ENCODE results near the gene CERS1. TPM values are rescaled to one million over a fixed set of nuclear protein-coding genes. Genes with fewer than 3 reads are reported as not detected.

The CERS1 gene
- total and polyA plus RNA-seq, 3 experiments from 2014 or later = not detected

- ChIA-PET POLR2A (no interaction called here), CTCF (interaction anchor here (0.8 to 2.6 kb wide), 6 partner anchors 12 to 394 kb away, joined by 3 to 10 read pairs (median 3); partner anchors contain the start of gene REX1BD)
- H3K36me3 ChIP-seq (ENCODE audit: insufficient read depth, low read length) = peaks cover 24% of the 10 kb centered on the region
- no peak for DNase-seq
- peaks cover 68% of the 10 kb centered on the region for H3K4me1 ChIP-seq (ENCODE audit: insufficient read depth, low read length)
- H3K27ac ChIP-seq (ENCODE audit: low read depth, low read length) = no peak overlapping the region
- no peaks in the 10 kb centered on the region for H3K9me3 ChIP-seq (ENCODE audit: low read length)
- Mint-ChIP-seq H3K4me3 (peak overlapping the region in 5 of 7 donors; percentile 47 to 82 (median 52)), H3K36me3 (peaks cover 0 to 44% (median 8%) of the 10 kb centered on the region in 3 donors), H3K9me3 (no peaks in the 10 kb centered on the region), H3K27ac (peak overlapping the region in 5 of 8 donors; percentile 47 to 81 (median 57)), H3K27me3 (peaks cover 0 to 3% of the 10 kb centered on the region in 2 donors), H3K4me1 (peaks cover 75 to 94% (median 93%) of the 10 kb centered on the region in 3 donors)
- no peaks in the 10 kb centered on the region for H3K27me3 ChIP-seq (ENCODE audit: insufficient read depth, low read length, poor library complexity, severe bottlenecking)
- no peak overlapping the region for H3K4me3 ChIP-seq (ENCODE audit: low read length)
Measured at GRCh38 chr19:18844806-18845329, 51.1 kb downstream of the CERS1 start.

- no peak for DNase-seq
- no peaks in the 10 kb centered on the region for H3K27me3 ChIP-seq (ENCODE audit: insufficient read depth, low read length, poor library complexity, severe bottlenecking)
- Mint-ChIP-seq H3K9me3 (no peaks in the 10 kb centered on the region), H3K36me3 (peaks cover 0 to 41% (median 6%) of the 10 kb centered on the region in 3 donors), H3K4me3 (peak overlapping the region; percentile 57 to 87 (median 78)), H3K4me1 (peaks cover 75 to 94% (median 93%) of the 10 kb centered on the region in 3 donors), H3K27ac (peak overlapping the region; percentile 59 to 87 (median 79)), H3K27me3 (peaks cover 0 to 3% of the 10 kb centered on the region in 2 donors)
- H3K4me1 ChIP-seq (ENCODE audit: insufficient read depth, low read length) = peaks cover 77% of the 10 kb centered on the region
- ChIA-PET CTCF (interaction anchor here (0.8 to 2.6 kb wide), 4 partner anchors 20 to 393 kb away, joined by 3 to 10 read pairs (median 6); partner anchors contain the start of gene REX1BD), POLR2A (interaction anchor here (0.6 to 1.4 kb wide), 5 partner anchors 12 to 286 kb away, joined by 3 to 7 read pairs (median 3); partner anchors contain the start of genes KXD1, REX1BD and UPF1)
- no peak overlapping the region for H3K4me3 ChIP-seq (ENCODE audit: low read length)
- H3K36me3 ChIP-seq (ENCODE audit: insufficient read depth, low read length) = peaks cover 19% of the 10 kb centered on the region
- no peak overlapping the region for H3K27ac ChIP-seq (ENCODE audit: low read depth, low read length)
- no peaks in the 10 kb centered on the region for H3K9me3 ChIP-seq (ENCODE audit: low read length)
Measured at GRCh38 chr19:18843960-18844359, 52.0 kb downstream of the CERS1 start.

- Histone ChIP-seq H3K4me1 (ENCODE audit: insufficient read depth, low read length) (peaks cover 87% of the 10 kb centered on the region), H3K27ac (ENCODE audit: low read depth, low read length) (no peak overlapping the region), H3K36me3 (ENCODE audit: insufficient read depth, low read length) (peaks cover 11% of the 10 kb centered on the region), H3K9me3 (ENCODE audit: low read length) (no peaks in the 10 kb centered on the region), H3K4me3 (ENCODE audit: low read length) (no peak overlapping the region), H3K27me3 (ENCODE audit: insufficient read depth, low read length, poor library complexity, severe bottlenecking) (no peaks in the 10 kb centered on the region)
- no peaks in the 10 kb centered on the region for H3K9me3 Mint-ChIP-seq
- peaks cover 81 to 95% (median 93%) of the 10 kb centered on the region in 3 donors for H3K4me1 Mint-ChIP-seq
- H3K27ac Mint-ChIP-seq = peak overlapping the region in 6 of 8 donors; percentile 35 to 96 (median 89)
- ChIA-PET CTCF (interaction anchor here (1.9 to 3.1 kb wide), 2 partner anchors 11 to 248 kb away, joined by 6 to 22 read pairs; partner anchors contain the start of gene UPF1), POLR2A (interaction anchor here (1.4 kb wide), 1 partner anchor 10 kb away, joined by 6 read pairs; the partner anchor contains the start of gene UPF1)
- H3K36me3 Mint-ChIP-seq = peaks cover 0 to 38% (median 5%) of the 10 kb centered on the region in 3 donors
- DNase-seq = no peak
- H3K4me3 Mint-ChIP-seq = peak overlapping the region; percentile 1 to 83 (median 64)
- peaks cover 0 to 3% of the 10 kb centered on the region in 2 donors for H3K27me3 Mint-ChIP-seq
Measured at GRCh38 chr19:18842166-18842565, 53.8 kb downstream of the CERS1 start.

- Mint-ChIP-seq H3K4me3 (peak overlapping the region in 4 of 7 donors; percentile 17 to 80 (median 66)), H3K27me3 (peaks cover 0 to 3% of the 10 kb centered on the region in 2 donors), H3K36me3 (peaks cover 0 to 36% (median 4%) of the 10 kb centered on the region in 3 donors), H3K9me3 (no peaks in the 10 kb centered on the region), H3K4me1 (peaks cover 81 to 95% (median 93%) of the 10 kb centered on the region in 3 donors), H3K27ac (peak overlapping the region in 6 of 8 donors; percentile 7 to 96 (median 76))
- peaks cover 11% of the 10 kb centered on the region for H3K36me3 ChIP-seq (ENCODE audit: insufficient read depth, low read length)
- H3K4me1 ChIP-seq (ENCODE audit: insufficient read depth, low read length) = peaks cover 85% of the 10 kb centered on the region
- H3K9me3 ChIP-seq (ENCODE audit: low read length) = no peaks in the 10 kb centered on the region
- no peaks in the 10 kb centered on the region for H3K27me3 ChIP-seq (ENCODE audit: insufficient read depth, low read length, poor library complexity, severe bottlenecking)
- DNase-seq = no peak
- no peak overlapping the region for H3K4me3 ChIP-seq (ENCODE audit: low read length)
- CTCF ChIA-PET = interaction anchor here (1.7 to 3.1 kb wide), 2 partner anchors 10 to 252 kb away, joined by 5 to 22 read pairs; partner anchors contain the start of genes REX1BD and UPF1
- no peak overlapping the region for H3K27ac ChIP-seq (ENCODE audit: low read depth, low read length)
- POLR2A ChIA-PET = interaction anchor here (1.4 kb wide), 1 partner anchor 9 kb away, joined by 6 read pairs; the partner anchor contains the start of gene UPF1
Measured at GRCh38 chr19:18841400-18841799, 54.6 kb downstream of the CERS1 start.

- Mint-ChIP-seq H3K27me3 (peaks cover 0 to 3% of the 10 kb centered on the region in 2 donors), H3K4me1 (peaks cover 82 to 96% (median 93%) of the 10 kb centered on the region in 3 donors), H3K9me3 (no peaks in the 10 kb centered on the region), H3K36me3 (peaks cover 0 to 38% (median 4%) of the 10 kb centered on the region in 3 donors), H3K4me3 (peak overlapping the region in 5 of 7 donors; percentile 17 to 78 (median 61)), H3K27ac (peak overlapping the region; percentile 23 to 85 (median 66))
- ChIA-PET CTCF (interaction anchor here (1.1 to 3.1 kb wide), 5 partner anchors 9 to 390 kb away, joined by 4 to 22 read pairs (median 5); partner anchors contain the start of genes REX1BD and UPF1), POLR2A (interaction anchor here (1.4 kb wide), 1 partner anchor 8 kb away, joined by 6 read pairs; the partner anchor contains the start of gene UPF1)
- Histone ChIP-seq H3K36me3 (ENCODE audit: insufficient read depth, low read length) (peaks cover 12% of the 10 kb centered on the region), H3K4me3 (ENCODE audit: low read length) (no peak overlapping the region), H3K9me3 (ENCODE audit: low read length) (no peaks in the 10 kb centered on the region), H3K4me1 (ENCODE audit: insufficient read depth, low read length) (peaks cover 85% of the 10 kb centered on the region), H3K27me3 (ENCODE audit: insufficient read depth, low read length, poor library complexity, severe bottlenecking) (no peaks in the 10 kb centered on the region), H3K27ac (ENCODE audit: low read depth, low read length) (no peak overlapping the region)
- no peak for DNase-seq
Measured at GRCh38 chr19:18840288-18841267, 55.4 kb downstream of the CERS1 start.

DNA sequence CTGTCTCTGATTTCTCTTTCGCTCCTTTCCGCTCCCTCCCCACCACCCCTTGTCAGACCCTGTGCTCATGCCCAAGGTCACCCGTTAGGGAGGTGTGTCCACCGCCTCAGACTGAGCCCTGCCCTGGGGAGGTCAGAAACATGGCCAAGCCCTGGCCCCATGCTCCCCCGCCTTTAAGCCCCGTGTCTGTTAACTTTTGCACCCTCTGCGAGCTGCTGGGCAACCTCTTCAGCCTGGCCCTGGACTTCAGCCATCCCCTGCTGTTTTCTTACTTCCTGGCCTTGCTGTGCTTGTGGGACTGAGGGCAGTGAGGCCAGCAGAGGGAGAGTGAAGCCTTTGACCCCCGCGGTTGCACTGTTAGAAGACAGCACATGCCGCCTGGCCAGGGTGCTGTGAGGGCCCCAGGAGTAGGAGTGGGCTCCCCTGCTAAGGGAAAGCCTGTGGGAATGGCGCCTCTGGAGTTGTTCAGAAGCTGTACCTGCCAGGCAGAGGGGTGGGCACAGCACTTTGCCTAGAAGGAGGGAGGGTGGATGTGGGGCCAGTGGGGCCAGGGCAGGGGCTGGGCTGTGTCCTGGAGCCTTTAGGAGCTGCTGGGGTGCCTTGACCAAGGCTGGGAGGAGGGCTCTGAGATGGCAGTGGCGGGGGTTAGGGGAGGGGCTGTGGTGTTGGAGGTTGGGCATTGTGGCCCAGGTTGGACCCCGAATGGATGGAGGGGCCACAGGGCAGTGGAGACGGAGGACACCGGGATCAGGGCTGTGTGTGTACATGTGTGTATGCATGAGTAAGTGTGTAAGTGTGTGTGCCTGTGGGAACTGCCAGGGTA lies 56.3 kb downstream of the CERS1 start:
- Histone ChIP-seq H3K9me3 (ENCODE audit: low read length) (no peaks in the 10 kb centered on the region), H3K4me1 (ENCODE audit: insufficient read depth, low read length) (peaks cover 85% of the 10 kb centered on the region), H3K36me3 (ENCODE audit: insufficient read depth, low read length) (peaks cover 19% of the 10 kb centered on the region), H3K27ac (ENCODE audit: low read depth, low read length) (no peak overlapping the region), H3K4me3 (ENCODE audit: low read length) (no peak overlapping the region), H3K27me3 (ENCODE audit: insufficient read depth, low read length, poor library complexity, severe bottlenecking) (no peaks in the 10 kb centered on the region)
- H3K4me3 Mint-ChIP-seq = peak overlapping the region in 5 of 7 donors; percentile 24 to 53 (median 35)
- H3K36me3 Mint-ChIP-seq = peaks cover 0 to 45% (median 8%) of the 10 kb centered on the region in 3 donors
- no peak for DNase-seq
- ChIA-PET POLR2A (no interaction called here), CTCF (interaction anchor here (1.1 to 1.7 kb wide), 4 partner anchors 9 to 389 kb away, joined by 4 to 6 read pairs (median 4); partner anchors contain the start of gene REX1BD)
- H3K27ac Mint-ChIP-seq = peak overlapping the region; percentile 23 to 79 (median 64)
- H3K4me1 Mint-ChIP-seq = peaks cover 81 to 97% (median 94%) of the 10 kb centered on the region in 3 donors
- H3K27me3 Mint-ChIP-seq = peaks cover 0 to 2% of the 10 kb centered on the region in 2 donors
- H3K9me3 Mint-ChIP-seq = no peaks in the 10 kb centered on the region

DNA sequence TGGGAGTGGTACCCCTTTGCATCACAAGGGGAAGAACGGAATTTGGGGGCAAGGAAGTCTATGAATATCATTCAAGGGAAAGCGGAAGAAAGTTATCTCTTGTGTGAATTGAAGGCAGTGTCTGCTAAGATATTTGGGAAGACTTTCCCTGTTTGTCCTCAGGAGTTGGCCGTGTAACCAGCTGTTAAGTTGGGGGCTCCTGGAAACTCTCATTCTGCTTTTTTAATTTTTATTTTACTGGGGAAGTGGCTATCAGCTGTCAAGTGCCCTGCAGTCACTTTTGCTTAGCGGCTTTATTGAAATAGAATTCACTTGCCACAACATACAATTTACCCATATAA lies 61.3 kb downstream of the CERS1 start:
- H3K9me3 ChIP-seq (ENCODE audit: low read length) = no peaks in the 10 kb centered on the region
- H3K27ac ChIP-seq (ENCODE audit: low read depth, low read length) = no peak overlapping the region

More for the DNA sequence above, 61.3 kb downstream of the CERS1 start:
- Mint-ChIP-seq H3K36me3 (peaks cover 0 to 60% (median 6%) of the 10 kb centered on the region in 3 donors), H3K4me3 (peak overlapping the region; percentile 89 to 98 (median 92)), H3K9me3 (no peaks in the 10 kb centered on the region), H3K27ac (peak overlapping the region; percentile 4 to 96 (median 91)), H3K27me3 (no peaks in the 10 kb centered on the region), H3K4me1 (peaks cover 60 to 68% (median 67%) of the 10 kb centered on the region in 3 donors)
- H3K4me3 ChIP-seq (ENCODE audit: low read length) = peak overlapping the region; percentile 77
- ChIA-PET CTCF (interaction anchor here (2.0 kb wide), 1 partner anchor 13 kb away, joined by 6 read pairs; no protein-coding TSS in a partner anchor), POLR2A (no interaction called here)
- no peak for DNase-seq
- no peaks in the 10 kb centered on the region for H3K27me3 ChIP-seq (ENCODE audit: insufficient read depth, low read length, poor library complexity, severe bottlenecking)
- peaks cover 58% of the 10 kb centered on the region for H3K4me1 ChIP-seq (ENCODE audit: insufficient read depth, low read length)
- H3K36me3 ChIP-seq (ENCODE audit: insufficient read depth, low read length) = peaks cover 19% of the 10 kb centered on the region

All from CD8-positive, alpha-beta memory T cell (primary cell).